GM13976 (cell line): ENCODE measurements around the gene TMPRSS4.

Experiments used
- DNase-seq: peaks from one replicate; pipeline ENCODE4 v3.0.0; 2012; ENCODE audit warnings: low spot score
- CTCF ChIP-seq: IDR thresholded peaks from 2 replicates; pipeline ENCODE4 v1.5.1; 2012; ENCODE audit warnings: borderline replicate concordance, mild to moderate bottlenecking; ENCODE audit not compliant: insufficient read depth; ENCODE audit errors: extremely low read depth, missing control alignments, control extremely low read depth
- in situ Hi-C: fragments of 300-500 bp; cut with MboI; formaldehyde crosslinking; loops from one replicate; pipeline ENCODE4 v1.12.0; 2022; ENCODE audit warnings: low sequenced_read_pairs, mixed read lengths, inconsistent platforms; ENCODE audit not compliant: unreplicated experiment

The TMPRSS4 gene

DNA sequence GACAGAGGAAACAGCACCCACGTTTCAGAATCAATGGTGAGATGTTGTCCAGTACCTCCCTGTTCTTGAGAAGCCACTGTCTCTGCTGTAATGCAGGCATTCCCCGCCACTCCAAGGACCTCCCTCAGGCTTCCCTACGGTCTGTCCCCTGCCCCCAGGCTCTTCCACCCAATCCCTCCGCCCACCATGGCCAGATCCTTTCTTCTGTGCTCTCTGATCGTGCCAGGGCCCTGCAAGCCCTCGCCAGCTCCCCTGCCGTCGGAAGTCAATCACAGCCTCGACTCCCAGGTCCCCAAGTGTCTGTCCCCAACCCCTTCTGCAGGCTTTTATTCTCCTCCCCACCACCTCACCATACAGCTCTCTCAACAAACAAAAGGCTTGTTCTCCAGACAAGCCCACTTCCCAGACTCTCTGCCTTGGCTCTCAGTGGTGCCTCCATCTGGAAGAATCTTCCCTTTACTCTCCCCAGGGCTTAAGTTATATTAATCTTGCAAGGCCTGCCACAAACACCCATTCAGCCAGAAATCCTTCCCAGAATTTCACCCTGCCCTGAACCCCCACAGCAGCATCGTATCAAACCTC, 62.1 kb downstream of the TMPRSS4 start:
- no peak for TF ChIP-seq CTCF
- in situ Hi-C loops = no loop called here
- DNase-seq = no peak

GRCh38 chr11:118139578-118139977, 62.7 kb downstream of the TMPRSS4 start:
- DNase-seq = no peak
- in situ Hi-C loops = no loop called here
- no peak for TF ChIP-seq CTCF

DNA sequence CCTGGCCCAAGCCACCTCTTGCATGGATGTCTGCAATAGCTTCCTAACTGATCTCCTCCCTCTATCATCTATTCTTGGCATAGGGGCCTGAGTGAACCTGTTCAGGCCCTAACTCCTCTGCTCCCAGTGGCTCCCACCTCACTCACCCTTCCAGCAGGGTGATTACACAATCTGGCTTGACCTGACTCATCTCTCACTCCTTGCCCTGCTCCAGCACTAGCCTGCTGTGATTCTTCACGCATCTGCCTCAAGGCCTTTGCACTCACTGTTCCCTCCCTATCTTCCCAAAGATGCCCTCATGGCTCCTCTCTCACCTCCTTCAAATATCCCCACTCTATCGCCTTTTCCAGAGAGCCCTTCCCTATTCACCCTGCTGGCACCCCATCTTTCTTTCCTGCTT, 65.2 kb downstream of the TMPRSS4 start:
- no peak for TF ChIP-seq CTCF
- DNase-seq = no peak
- in situ Hi-C loops = no loop called here

DNA sequence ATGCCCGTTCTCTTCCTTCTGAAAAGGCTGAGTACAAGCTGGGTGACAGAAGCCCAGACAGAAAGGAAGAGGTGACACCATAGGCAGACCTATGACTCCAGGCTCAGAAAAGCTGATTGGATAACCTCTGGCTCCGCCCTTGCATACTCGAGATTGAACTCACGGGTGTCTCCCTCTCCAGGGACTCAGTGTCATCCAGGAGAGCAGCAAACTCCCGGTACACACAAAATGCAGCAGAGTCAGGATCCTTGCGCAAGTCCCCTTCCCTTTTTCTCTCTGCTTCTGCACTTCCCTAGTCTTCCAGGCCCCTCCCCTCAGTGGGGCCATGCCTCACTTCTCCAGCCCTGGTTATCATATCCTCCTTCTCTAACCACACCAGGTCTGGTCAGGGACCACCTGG, 65.9 kb downstream of the TMPRSS4 start:
- DNase-seq = no peak
- no peak for TF ChIP-seq CTCF
- in situ Hi-C loops = no loop called here

GRCh38 chr11:118143661-118144185, 66.8 kb downstream of the TMPRSS4 start:
- DNase-seq = no peak
- in situ Hi-C loops = no loop called here

DNA sequence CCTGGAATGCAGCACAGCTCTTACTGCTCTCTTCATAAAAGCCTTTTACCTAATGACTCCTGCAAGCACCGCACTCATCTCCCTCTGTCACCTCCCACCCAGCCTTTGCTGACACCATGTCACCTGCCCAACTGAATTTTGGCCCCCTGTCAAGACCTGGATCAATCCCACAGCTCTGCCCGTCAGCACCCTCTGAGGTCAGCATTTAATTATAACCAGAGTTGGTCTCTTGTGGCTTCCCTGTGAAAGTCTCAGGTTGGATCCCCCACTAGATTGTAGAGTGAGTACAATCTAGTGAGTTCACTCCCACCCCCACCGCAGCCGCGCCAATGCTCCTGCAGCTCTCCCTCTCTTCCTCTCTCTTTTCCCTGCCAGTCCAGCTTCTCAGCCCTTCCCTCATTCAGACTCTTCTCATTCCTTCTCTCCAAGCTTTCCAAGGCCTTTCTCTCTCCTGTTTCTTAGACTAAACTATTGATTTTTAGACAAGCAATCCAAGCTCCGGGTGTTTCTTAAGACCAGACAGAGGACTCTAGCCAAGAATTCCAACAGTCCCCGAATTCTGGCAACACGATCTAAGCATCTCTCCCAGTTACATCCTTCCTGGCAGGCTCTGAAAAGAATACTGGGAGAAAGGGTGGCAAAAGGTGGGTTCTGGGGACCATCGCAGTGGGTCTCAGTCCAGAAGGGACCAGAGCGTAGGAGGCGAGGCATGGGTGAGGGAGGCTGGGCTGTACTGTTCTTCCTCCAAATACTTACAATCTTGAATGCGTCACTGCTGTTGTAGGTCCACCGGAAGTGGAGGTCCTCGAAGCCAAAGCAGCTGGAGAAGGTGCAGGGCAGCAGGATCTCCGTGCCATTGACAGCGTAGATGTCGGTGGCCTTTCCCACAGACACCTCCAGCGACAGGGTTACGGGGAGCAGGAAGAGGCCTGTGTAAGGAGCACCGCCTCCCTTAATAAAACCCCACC, 67.7 kb downstream of the TMPRSS4 start:
- no peak for TF ChIP-seq CTCF
- in situ Hi-C loops = no loop called here
- no peak for DNase-seq

More at GRCh38 chr11:118143661-118144185, 66.8 kb downstream of the TMPRSS4 start:
- no peak for TF ChIP-seq CTCF
